NCI-H510A treated with DMSO at 0.1 percent for 48 hours (cell line): ENCODE results near the gene OR6B3.
A peak's percentile ranks its signal among the peaks of the same experiment; 100 is the strongest.
"Not testable (repeated sequence)": the region's sequence is repeated elsewhere in the genome, so short reads cannot be mapped to it uniquely, and the experiment has no call there.

Source experiments
- DNase-seq: peaks from one replicate; lab custom pipeline; 2025; lab: John Stamatoyannopoulos, UW

The OR6B3 gene

DNA sequence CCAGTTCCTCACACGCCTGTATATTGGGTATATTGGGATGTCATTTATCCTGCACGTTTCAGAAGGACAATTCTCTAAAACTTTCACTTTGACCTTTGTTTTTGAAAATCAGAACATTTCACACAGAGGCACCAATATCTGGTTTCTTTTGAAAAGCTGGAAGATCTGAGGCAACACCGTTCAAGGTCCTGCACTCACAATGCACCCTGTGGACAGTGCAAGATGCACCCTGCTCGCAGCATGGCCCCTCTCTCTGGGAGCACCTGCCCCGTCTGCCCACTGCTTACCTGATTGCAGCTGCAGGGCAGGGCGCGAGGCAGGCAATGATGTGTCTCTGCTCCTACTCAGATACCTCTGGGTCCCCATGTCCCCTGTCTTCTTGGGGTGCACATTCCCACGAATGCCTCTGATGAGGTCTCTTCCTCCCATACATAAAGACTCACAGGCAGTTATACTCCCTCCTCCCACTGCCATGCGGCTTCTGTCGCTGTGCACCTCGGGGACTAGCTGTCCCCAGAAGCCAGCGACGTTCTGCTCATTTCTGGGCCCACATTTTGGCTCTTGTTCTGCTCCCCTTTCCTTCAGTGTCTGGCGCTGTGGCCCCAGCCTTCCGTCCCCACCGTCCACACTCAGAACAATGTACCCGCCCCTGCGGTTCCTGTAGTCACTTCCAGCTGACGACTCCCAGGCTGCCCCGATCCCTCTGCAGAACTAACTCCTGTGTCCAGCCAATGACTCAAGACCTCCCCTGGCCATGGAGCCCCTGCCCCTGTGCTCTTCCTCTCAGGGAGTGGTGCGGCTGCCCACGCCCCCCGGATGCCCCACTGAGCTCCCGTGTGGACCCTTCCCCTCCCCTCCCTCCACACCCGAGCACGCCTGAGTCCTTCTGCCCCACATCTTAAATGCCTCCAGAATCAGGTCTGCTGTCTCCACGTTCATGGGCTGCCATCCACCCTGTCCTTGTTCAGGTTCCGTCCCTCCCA lies at the start of gene OR6B3:
Gene OR6B3, minus strand, starts transcription at position 349 of the 983 bp plus-strand sequence.
- DNase-seq, result no peak

DNA sequence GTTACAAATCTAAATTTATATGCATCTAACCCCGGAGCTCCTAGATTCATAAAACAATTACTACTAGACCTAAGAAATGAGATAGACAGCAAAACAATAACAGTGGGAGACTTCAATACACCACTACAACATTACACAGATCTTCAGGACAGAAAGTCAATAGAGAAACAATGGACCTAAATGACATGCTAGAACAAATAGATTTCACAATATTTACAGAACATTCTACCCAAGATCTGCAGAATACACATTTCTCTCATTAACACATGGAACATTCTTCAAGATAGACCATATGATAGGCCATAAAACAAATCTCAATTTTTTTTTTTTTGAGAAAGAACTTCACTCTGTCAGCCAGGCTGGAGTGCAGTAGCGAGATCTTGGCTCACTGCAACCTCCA lies 45.0 kb upstream of the OR6B3 start:
- no peak for DNase-seq

DNA sequence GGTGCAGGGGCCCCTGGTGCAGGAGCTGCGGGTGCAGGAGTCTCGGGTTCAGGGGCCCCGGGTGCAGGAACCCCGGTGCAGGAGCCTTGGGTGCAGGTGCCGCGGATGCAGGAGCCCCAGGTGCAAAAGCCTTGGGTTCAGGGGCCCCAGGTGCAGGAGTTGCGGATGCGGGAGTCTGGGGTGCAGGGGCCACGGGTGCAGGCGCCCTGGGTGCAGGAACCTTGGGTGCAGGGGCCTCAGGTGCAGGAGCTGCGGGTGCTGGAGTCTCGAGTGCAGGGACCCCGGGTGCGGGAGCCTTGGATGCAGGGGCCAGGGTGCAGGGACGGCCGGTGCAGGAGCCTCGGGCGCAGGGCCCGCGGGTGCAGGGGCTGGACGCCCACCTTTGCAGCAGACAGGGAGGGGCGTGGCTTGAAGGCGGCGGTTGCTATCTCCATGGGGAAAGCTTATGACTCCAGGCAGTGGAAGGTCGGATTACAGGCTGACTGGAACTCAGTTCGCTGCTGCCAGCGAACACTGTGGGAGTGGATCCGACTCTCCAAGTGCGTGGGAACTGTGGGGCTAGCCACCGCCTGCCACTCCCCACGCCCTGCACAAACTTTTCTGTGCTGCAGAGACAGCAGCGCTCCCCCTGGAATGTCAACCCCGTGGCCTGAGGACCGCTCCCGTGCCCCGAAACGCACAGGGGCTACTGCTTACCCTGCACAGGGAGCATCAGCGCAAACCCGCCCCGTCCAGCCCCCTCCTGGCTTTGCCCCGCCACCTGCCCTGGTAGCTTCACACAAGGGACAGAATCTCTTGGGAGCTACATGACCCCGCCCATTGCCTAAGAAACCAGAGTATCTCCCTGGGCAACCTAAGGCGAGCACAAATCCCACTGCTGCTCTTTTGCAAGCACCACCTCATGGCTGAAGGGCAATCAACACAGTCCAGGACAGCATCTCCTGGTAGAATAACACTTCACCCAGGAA lies 42.5 kb upstream of the OR6B3 start:
- DNase-seq, result no peak

DNA sequence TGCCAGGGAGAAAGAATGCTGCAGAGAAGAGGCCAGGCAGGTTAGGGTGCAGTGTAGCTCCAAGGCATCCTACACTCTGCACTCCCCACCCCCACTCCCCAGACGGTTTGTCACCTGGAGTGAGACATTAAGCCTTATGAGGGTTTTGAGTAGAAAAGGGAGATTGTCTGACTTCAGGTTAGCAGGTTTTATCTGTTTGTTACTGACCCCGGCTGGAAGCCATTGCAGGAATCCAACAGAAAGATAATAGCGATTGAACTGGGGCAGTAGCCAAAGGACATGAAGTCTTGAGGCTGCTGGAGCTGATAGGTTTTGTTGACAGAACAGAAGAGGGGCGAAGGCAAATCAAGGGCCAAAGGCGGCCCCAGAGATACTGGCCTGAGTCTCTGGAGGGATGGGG lies 36.0 kb upstream of the OR6B3 start:
- no peak for DNase-seq

DNA sequence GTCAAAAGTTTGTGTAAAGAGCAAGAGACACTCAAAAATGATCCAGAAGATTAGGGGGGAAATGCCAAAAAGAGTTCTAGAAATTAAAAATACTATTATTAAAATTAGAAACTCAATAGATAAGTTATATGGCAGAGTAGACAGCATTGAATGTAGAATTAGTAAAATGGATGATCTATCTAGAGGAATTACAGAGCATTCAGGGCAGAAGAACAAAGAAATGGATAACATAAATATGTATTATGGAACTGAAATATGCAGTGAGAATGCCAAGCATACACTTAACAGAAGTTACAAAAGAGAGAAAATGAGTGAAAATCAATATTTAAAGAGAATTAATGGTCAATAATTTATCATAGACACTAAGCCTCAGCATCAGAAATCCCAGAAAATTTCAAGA lies 33.2 kb upstream of the OR6B3 start:
- no peak for DNase-seq

DNA sequence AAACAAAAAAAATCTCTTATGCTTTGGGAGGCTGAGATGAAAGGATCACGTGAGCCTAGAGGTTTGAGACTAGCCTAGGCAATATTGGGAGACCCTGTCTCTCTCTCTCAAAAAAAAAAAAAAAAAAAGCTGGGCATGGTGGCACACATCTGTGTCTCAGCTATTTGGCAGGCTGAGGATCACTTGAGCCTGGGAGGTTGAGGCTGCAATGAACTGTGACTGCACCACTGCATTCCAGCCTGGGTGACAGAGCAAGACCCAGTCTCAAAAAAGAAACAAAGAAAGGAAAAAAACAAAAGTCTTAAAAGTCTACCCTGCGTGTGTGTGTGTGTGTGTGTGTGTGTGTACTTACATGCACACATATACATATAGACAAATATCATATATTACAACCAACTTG lies 25.3 kb upstream of the OR6B3 start:
- DNase-seq, result no peak

DNA sequence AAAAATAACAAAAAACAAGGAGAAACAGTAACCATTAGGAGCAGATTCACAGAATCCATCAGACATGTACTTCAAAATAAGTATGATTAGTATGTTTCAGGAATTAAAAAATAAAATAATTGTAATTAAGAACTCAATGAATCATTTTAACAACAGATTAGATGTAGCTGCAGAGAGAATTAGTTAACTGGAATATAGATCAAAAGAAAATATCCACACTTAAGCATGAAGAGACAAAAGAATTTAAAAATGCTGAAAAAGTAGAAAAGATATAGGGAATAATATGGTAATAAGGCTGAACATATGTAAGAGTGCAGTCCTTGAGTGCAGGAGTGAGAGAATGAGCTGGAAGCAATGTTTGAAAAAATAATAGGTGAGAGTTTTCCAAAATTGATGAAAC lies 24.1 kb upstream of the OR6B3 start:
- no peak for DNase-seq

DNA sequence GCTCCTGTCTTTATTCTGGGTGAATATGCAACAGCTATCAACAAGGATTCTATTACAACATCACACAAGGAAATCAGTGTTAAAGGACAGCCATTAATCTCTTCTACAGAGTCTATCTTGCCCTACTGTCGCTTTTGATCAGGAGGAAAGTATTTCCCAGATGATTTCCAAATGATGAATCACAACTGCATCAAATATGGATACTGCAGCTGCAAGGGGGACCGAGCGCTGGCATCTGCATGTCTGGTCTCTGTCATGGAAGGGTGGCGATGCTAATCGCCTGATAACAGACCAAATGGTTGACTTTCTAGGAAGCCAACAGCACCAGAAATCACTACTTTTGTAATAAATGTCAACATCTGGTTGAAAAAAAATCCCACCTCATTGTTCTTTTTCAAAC lies 21.2 kb upstream of the OR6B3 start:
- DNase-seq, result no peak

DNA sequence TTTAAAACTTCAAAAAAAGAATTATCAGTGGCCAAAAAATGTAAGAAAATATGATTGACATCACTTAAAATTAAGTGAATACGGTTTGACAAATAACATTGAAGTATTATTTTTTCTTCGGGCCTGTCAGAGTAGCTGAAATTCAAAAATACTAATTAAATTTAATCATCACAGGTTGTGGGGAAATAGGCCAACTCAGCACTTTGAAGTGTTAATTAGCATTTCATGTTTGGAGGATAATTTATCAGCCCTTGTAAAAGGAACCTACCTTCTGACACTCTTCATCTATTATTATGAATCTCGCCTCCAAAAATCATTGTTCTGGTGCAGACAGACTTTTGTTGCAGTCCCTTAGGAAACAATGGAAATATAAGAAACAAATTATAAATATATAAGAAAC lies 17.6 kb upstream of the OR6B3 start:
- no peak for DNase-seq

DNA sequence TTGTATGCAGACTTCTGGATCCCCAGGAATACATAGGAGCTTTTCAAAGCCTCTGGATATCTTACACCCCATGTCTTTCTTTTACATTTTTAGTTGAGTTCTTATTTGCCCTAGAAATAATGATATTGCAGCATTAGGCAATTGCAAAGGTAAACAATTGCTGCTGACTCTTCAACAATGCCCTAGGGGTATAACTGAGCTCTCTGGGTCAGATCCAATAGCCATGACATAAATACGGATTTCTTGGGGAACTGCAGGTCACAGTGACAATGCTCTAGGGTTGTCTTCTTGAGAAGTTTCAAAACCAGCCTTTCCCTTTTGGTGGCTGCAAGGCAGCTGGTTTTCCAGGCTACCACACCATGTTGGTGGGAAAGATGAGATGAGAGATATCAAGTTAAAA lies 16.5 kb upstream of the OR6B3 start:
- no peak for DNase-seq

DNA sequence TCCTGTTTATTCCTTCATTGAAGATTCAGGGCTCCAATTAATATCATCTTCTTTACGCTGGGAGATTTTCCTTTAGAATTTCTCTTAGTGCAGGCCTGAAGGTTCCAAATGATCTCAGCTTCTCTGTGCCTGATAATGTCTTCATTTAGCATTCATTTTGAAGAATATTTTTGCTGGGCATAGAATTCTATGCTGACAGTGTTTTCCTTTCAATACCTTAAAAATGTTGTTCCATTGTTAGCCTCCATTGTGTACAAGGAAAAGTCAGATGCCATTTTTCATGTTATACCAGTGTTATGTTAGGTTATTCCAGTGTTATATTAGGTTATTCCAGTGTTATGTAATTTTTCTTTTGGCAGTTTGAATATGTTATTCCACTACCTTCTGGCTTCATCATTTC lies 14.9 kb upstream of the OR6B3 start:
- no peak for DNase-seq

DNA sequence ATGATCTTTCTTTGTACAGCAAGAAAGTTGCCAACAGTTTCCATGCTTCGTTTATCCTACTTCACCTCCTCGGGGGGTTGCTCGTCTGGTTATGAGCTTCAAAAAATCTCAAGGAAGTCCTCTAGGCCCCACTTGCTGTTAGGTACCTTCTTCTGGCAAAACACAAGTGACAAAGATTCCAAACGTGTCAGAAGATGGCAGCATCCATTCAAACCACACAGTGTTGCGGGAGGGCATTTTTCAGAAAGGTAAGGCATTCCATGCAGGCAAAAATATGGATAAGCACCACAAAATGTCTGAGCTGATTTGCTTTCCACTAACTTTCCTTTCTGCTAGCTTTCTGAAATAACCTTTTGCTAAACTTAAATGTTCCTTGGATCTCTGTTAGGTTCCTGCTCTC lies 13.2 kb upstream of the OR6B3 start:
- DNase-seq, result no peak

DNA sequence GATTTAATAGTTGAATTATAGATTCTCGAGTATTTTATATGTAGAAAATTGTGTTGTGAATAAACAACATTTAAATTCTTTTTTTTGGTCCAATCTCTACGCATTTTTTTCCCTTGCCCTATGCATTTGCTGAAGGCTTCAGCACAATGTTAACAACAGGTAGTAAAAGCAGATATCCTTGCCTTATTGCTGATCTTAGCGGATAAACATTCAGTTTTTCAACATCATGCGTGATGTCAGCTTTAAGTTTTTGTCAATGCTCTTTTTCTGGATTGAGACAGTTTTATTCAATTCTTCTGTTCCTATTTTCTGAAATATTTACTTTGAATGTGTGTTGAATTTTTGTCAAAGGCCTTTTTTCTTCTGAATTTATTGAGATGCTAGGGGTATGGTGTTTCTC lies 11.6 kb upstream of the OR6B3 start:
- no peak for DNase-seq

DNA sequence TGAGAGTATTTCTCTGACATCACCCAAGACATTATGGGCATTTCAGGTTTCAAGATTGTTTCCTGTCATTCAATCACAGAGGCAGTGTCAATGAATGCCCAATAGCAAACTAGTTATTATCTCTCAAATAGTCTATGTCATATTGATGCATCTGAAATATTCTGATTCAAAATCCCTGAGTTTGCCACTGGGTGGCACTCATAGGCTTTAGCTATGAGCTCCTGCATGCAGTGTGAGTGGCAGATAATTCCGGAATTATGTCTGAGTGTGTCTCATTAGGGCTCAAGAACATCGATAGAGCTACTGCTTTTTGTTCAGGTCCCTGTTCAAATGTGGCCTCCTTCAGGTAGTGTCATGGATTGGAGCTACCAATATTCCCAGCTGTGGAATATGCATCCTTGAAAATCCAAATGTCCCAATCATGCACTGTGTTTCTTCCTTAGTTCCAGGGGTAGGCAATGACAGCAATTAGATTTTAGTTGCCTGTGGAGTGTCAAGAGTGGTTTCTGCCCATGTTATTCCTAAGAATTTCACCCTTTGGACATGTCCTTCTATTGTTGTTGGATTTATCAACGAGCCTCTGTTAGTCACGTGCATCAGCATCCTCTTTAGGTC lies 7.8 kb upstream of the OR6B3 start:
- DNase-seq, result peak; percentile 19

DNA sequence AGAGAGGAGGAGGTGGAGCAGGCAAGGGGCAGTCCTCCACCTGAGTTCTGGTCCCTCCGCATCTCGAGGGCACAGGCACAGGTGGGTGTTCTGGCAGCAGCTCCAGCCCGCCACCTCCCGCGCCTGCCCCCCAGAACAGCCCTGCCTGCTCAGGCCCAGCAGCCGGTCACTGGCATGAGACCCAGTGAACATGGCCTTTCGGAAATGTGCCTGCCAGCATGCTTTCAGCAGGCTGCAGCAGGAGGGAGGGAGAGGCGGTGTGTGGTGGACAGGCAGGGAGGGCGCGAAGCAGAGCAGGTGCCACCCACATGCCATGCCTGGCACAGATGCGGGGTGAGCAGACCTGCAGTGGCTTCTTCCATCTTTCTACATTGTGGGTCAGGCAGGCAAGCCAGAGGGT lies 3.4 kb upstream of the OR6B3 start:
- DNase-seq, result no peak

DNA sequence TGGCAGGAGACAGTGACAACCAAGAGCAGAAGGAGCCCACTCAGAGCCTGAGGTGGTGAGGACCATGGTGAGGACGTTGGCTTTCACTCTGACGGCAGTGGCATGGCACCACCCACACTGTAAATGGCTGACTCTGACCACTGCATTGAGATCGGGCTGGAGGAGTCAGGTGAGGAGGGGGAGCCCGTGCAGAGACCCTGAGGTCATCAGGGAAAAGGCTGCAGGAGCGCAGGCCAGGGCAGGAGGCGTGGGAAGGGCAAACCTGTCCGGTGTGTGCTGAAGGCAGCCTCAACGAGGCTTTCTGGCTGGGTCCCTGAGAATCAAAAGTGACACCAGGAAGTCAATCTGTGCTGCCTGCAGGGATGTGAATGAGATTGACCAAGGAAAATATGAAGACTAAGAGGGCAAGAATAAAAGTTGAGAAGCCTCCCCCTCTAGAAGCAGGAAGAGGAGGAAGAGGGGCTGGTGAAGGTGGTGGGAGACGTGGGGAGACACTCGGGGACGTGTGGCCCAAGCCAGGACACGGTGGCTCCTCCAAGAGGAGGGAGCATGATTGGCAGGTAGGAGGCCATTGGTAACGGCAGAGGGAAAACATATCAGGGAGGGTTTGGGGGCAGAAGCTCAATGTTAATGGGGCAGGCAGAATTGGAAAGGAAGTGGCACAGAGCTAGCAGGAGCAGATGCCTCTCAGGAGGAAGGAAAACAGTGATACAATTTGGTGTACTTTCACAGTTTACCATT lies 2.0 kb upstream of the OR6B3 start:
- DNase-seq, result no peak

DNA sequence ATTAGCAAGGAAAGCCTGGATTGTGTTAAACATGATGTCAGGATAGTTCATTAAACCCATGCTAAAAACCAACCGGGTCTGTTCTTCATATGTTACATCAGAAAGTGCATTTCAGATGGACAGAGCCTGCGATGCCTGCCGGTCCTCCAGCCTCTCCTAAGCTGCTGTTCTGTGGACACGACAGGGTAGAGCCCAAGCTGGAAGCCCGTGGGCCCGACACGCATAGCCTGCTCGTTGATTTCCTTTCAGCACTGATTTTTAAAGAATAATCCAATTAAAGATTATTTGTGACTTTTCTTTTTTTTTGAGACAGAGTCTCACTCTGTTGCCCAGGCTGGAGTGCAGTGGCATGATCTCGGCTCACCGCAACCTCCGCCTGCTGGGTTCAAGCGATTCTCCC lies 797 bp downstream of the OR6B3 start:
- DNase-seq, result no peak

DNA sequence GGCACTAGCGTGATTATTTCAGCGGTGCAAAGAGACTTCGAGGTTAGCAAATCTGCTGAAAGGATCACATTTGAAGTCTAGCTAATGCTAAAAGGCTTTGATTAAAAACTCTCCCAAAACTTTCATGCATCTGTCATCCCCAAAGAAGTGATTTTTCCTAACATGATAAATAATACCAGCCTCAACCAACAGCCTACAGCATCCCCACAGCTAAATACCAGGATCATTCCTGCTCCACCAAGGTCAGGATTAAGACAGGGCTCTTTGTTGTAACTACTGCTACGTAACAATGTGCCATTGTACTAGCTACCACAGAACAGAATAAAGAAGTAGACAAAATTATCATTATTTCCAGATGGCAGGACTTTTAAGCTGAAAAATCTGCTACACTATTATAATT lies 1.6 kb downstream of the OR6B3 start:
- no peak for DNase-seq

DNA sequence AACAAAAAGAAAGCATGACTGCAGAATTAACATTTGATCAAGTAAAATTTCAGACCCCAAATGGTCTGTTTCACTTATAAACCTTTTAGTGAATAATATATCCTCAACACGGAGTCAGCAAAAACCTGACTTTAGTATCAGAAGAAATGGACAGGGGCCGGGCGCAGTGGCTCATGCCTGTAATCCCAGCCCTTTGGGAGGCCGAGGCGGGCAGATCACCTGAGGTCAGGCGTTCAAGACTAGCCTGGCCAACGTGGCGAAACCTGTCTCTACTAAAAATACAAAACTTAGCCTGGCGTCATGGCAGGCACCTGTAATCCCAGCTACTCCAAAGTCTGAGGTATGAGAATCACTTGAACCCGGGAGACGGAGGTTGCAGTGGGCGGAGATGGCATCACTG lies 3.0 kb downstream of the OR6B3 start:
- DNase-seq, result no peak

DNA sequence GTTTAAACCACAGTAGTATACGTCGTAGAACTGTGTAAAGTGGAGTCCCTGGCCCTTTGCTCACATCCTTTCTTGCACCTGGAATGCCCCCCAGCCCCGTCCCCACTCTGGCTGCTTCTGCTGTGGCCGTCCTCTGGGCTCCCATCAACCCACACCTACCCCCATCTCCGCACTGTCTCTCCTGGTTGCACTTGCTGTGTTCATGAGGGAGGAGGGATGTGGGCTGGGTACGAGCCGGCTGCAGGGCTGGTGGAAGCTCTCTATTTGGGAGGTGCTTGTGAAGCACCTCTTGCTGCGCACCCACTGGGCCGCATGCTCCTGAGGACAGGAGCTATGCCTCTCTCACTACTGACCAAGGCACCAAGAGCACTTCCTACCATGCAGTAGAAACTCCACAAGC lies 5.1 kb downstream of the OR6B3 start:
- no peak for DNase-seq

DNA sequence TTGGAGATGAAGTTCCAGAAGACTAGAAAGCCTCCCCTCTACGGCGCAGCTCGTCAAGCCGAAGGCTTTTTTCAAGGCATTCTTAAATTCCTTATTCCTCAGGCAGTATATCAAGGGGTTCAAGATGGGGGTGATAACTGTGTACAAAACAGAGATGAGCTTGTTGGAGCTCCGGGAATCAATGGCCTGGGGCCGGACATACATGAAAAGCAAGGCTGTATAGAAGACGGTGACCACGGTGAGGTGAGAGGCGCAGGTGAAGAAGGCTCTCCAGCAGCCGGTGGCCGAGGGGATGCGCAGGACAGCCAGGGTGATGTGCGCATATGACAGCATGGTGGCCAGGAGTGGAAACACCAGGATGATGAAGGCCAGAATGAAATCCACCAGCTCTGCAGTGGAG lies 8.2 kb downstream of the OR6B3 start:
- no peak for DNase-seq

DNA sequence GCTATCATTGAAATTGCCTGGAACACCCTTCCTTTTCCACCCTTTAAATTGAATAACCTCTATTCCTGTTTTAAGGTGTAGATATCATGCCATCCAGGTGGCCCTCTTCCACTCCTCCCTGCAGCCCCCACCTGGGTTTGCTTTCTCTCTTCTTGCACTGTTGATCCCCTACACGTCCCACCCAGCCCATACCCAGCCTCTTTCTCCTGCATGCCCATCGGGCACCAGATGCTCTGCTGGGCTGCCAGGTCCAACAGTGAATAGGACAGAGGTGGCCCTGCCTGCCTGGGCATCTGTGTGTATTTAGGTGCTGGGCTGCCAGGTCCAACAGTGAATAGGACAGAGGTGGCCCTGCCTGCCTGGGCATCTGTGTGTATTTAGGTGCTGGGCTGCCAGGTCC lies 9.2 kb downstream of the OR6B3 start:
- not testable (repeated sequence) for DNase-seq
